HG03354 (cell line): ENCODE results near the gene FRRS1.
"Not testable (repeated sequence)": the region's sequence is repeated elsewhere in the genome, so short reads cannot be mapped to it uniquely, and the experiment has no call there.

ENCODE experiments used
- ATAC-seq: cut with Tn5 transposase; IDR thresholded peaks from one replicate; pipeline ENCODE4 v1.9.1; 2021; ENCODE audit warnings: mild to moderate bottlenecking; ENCODE audit not compliant: unreplicated experiment, poor library complexity, severe bottlenecking

FRRS1 gene

DNA sequence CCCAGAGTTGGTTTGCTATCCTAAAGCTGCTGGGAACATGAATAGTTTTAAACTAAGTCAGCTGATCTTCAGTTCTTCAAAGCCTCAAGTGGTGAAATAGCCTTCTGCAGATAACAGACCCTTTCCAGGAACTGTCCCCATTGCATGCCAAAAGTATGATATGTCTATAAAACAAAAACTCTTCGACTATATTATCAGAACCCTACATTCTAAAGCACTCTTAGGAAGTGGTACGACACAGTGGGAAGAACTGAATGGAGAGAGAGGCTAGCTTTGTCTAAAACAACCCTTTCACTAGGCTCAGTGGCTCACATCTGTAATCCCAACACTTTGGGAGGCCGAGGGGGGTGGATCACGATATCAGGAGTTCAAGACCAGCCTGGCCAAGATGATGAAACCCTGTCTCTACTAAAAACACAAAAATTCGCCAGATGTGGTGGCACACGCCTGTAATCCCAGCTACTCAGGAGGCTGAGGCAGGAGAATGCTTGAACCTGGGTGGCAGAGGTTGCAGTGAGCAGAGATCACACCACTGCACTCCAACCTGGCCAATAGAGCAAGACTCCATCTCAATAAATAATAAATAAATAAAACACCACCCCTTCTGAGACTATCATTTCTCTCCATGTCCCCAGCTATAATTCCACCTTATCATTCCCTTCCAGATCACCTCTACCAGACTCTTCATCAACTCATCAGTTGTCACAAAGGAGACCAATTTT, 2.2 kb upstream of the FRRS1 start:
- no peak for ATAC-seq

DNA sequence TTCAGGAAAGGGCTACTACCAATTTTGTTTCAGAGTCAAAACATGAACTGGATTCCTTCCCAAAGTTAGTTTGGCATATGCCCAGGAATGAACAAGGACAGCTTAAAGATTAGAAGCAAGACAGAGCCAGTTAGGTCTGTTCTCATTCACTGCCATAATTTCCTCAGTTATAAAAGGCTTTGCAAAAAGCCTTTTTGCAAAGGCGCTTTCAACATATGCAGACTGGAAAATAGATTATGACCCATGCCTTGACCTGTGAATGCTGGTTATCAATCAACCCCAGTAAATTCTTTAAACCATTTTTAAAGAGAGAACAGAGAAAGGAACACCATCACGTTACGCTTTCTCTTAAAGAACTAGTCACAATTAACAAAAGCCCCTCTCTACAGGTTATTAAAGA, 1.7 kb upstream of the FRRS1 start:
- ATAC-seq = no peak

DNA sequence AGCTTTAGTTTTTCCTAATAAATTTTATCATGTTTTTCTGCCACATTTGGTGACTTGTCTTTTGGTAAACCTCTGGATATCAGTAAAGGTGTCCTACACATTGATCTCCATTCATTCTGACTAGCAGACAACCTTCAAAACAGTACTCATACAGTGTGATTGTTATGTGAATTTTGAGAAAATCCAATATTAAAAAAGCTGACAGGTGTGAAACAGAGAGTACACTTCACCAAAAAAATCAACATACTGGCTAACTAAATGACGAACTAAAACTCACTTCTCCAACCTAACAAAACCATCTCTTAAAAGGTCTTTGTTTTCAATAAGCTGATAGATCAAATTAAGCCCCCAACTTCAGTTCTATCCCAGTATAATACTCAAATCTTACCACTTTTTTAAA, 1.5 kb downstream of the FRRS1 start:
- ATAC-seq = no peak

DNA sequence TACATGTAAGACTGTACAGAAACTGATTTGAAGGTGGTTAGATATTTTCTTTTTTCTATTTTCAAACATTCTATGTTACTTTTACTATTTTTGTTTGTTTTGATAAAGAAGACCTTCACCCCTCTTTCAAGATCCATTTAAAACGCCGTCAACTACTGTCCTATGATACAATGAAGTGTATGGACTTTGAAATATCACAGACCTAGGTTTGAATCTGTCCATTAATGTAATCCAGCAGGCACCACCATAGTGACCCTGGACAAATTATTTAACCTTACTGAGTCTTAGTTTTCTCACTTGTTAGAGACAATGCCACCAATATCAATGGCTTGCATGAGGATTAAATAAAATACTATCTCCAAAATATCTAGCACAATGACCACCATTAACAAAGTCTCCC, 2.0 kb downstream of the FRRS1 start:
- ATAC-seq = no peak

DNA sequence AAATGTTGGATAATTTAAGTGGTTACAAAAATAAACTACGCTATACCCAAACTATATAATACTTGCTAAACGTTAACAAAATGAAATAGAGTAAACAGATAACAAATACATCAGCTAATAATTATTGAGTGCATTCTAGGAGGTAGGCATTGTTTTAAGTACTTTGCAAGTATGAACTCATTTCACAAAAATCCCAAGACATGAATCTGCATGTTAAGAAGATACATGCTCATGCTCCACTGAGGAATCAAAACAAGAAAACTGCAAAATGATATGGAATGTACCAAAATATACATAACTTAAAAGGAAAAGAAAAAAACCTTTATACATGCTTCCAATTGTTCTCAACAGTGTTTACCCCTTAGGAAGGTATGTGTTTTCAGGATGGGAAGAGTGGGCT, 2.5 kb downstream of the FRRS1 start:
- no peak for ATAC-seq

DNA sequence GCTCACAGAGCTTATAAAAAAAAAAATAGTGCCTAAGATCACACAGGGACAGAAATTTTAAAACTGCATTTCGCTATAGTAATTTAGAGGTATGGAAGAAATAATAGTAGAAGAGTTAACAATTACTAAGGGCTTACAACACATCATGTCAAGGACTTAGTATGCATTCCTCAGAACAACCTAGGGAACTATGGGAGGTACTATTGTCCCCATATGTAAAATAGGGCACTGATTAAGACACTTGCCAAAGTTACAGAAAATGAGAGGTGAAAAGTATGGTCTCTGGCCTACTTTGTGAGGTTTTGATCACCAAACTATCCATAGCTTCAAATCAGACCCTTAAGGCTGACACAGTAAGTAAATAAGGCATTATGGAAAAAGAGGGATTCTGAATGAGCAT, 4.7 kb downstream of the FRRS1 start:
- no peak for ATAC-seq

DNA sequence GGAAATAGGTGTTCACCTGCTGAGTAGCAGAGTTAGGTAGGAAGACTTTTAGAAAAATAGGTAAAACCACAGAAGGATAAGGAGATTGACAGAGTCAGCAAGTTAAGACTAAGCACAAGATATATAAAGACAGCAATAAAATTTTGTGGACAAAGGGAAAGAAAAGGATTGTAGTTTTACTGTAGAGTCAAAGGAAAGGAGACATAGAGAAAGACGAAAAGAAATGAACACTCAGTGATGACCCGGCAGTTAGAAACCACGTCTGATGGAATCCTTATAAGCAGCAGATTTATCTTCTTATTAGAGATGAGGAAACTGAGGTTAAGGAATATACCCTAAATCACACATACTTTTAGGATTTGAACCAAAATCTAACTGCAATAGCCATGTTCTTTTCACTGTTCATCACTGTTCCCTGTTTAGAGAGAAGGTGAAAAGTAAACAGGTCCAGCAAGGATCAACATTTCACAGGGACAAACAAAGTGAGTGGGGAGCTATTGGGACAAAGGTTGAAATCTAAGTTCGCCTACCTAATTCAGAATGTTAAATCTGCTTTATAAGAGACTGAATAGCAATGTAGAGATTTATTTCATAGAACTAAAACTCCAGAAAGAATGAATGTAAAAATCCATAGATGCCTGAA, 6.8 kb downstream of the FRRS1 start:
- no peak for ATAC-seq

DNA sequence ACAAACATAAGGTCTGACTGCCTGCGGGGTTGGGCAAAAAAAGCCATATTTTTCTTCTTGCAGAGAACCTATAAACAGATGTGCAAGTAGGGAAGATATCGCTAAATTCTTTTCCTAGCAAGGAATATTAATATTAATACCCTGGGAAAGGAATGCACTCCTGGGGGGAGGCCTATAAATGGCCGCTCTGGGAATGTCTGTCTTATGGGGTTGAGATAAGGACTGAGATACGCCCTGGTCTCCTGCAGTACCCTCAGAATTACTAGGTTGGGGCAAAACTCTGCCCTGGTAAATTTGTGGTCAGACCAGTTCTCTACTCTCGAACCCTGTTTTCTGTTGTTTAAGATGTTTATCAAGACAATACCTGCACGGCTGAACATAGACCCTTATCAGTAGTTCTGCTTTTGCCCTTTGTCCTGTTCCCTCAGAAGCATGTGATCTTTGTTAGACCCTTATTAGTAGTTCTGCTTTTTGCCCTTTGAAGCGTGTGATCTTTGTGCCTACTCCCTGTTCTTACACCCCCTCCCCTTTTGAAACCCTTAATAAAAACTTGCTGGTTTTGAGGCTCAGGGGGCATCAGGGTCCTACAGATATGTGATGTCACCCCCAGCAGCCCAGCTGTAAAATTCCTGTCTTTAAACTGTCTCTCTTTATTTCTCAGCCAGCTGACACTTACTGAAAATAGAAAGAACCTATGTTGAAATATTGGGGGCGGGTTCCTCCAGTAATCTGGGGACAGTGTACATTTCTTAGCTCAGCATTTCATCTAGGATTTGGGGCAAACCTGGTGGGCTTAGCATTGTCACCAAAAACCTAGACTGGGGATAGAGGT, 7.5 kb downstream of the FRRS1 start:
- ATAC-seq = not testable (repeated sequence)

DNA sequence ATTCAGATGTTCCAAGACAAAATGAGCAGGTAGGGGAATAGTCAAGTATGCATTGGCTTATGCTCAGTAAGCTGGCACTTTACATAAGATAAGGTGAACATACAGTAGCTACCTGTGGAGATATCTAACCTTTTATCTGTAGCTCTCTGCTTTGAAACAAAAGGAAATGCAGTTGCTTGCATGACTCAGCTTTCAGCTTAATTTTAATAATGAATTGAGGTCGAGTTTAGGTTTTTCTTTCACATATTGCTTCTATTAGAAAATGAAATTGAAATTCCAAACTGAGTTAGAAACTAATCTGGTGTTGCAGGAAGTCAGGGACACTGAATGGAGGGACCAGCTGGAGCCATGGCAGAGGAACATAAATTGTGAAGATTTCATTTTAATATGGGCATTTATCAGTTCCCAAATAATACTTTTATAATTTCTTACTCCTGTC, 8.3 kb downstream of the FRRS1 start:
- ATAC-seq = peak; percentile 81

DNA sequence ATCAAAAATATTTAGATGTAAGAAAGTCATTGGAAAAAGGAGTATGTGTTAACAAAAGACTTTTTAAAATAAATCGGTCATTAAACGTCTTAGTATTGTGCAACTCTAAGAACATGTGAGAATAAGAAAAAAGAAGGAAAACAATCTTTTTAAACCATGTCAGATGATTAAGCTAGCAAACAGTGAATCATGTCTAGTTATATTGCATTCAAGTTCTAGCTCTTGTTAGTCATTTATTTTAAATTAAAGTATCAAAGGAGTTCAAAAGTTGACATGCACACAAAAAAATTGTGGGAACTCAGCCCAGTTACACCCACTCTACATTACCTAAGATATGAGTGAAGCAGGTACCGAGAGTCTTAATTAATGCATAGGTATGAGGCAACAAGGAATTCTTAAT, 9.8 kb downstream of the FRRS1 start:
- no peak for ATAC-seq

DNA sequence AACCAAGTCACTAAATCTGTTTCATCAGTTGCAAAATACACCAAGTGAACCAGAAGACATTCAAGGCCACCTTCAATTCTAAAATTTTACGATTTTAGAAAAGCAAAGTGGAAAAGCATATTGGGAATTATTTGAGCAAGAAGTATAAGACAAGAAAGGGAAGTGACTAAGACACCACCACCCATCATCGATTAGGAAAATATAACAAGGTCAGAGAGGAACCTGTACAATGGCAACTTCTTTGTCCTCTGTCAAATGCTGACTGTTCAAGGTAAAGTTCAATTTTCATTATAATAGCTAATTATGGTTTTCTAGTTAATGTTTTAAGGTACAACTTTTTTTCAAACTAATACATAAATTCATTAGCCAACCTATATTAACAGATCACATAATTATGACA, 10.8 kb downstream of the FRRS1 start:
- no peak for ATAC-seq

DNA sequence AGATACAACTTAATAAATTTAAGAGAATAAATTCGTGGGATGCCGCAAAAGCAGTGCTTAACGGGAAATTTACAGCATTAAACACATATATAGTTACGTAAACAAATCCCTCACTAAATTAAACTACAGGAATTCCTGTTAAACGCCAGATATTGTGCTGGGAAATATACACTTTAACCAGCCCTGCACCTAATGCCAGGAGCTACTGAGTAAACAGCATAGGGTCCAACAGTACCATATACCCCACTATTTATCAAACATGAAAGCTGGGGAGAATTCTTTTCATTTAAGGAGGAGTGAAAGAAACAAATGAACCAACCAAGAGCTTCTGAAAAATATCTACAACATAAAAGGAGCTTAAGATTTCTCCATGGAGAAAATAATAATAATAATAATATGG, 11.7 kb downstream of the FRRS1 start:
- no peak for ATAC-seq

DNA sequence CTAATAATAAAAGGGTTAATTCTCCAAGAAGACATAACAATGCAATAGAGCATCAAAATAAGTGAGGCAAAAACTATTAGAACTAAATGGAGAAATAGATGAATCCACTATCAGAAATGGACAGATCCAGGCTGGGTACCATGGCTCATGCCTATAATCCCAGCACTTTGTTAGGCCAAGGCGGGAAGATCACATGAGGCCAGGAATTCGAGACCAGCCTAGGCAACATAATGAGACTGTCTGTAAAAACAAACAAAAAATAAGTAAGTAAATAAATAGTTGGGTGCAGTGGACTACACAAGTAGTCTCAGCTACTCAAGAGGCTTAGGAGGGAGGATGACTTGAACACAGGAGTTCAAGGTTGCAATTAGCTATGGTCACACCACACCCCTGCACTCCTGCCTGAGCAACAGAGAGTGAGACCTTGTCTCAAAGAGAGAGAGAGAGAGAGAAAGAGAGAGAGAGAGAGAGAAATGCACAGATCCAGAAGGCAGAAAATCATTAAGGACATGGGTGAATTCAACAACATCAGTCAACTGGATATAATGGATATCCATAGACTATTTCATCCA, 12.3 kb downstream of the FRRS1 start:
- no peak for ATAC-seq

DNA sequence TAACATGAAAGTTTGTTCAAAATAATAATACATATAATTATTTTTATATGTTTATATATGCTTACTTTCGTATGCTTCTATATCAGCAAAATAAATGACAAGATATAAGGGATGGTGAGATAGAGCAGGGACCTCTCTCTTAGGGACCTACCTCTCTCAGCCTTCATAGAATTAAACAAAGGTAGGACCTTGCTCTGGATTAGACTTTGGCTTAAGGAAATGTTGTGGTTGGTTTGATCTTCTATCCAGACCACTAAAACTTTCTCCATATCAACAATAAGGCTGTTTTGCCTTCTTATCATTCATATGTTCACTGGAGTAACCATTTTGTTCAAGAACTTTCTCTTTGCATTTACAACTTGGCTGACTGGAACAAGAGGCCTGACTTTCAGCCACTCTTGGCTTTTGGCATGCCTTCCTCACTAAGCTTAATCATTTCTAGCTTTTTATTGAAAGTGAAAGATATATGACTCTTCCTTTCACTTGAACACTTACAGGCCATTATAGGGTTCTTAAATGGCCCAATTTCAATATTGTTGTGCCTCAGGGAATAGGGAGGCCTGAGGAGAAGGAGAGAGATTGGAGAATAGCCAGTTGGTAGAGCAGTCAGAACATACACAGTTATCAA, 14.4 kb downstream of the FRRS1 start:
- ATAC-seq = peak; percentile 85

DNA sequence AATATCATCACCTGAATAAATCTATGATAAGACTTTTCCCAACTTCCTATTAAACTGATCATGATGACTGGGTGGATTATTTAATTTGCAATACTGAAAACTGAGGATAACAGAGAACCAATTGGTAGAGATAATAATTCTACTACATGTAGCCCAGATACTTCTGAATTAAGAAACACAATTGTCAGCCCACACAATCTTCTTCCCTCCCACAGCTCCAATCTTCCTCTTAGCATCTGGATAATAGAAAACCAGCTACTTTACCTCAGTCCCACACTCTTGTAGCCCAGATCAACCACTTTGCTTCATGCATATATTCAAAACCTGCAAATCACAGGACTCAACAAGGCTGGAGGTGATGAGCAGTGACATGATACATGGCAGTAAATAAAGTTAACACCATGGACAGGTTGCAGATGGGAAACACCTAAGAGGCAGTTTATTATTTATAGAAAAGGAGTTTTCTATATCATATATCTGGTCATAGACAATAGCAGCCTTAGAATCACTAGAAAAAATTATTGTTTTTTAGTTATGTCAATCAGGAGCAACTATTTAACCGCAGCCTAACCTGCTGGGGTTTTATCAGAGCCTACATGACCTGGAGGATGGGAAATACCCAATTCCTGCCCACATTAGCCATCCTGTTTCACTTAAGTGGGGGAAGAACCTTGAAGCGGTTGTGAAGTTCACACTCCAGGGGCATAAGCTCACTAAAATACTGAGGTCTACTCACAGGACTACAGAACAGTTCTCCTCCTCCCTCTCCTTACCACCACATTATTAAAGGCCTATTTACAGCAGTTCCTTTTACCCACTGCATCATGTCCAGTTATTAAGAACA, 16.7 kb downstream of the FRRS1 start:
- ATAC-seq = peak; percentile 83

DNA sequence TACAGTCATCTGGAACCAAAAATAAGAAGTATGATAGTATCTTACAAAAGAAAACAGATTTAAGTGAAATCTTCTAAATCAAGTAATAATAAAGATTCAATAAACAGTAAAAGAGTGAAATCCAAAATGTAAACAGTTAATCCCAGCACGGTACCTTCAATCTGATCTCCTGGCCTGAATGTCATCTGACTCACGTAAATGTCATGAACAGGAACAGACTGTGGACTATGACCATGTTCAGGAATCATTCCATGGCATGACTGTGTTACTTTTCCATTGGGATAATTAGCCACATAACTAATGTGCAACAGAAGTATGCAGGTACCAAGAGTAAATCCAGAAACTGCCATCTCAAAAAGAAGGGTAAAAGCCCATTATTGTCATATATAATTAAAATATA, 18.0 kb downstream of the FRRS1 start:
- no peak for ATAC-seq

DNA sequence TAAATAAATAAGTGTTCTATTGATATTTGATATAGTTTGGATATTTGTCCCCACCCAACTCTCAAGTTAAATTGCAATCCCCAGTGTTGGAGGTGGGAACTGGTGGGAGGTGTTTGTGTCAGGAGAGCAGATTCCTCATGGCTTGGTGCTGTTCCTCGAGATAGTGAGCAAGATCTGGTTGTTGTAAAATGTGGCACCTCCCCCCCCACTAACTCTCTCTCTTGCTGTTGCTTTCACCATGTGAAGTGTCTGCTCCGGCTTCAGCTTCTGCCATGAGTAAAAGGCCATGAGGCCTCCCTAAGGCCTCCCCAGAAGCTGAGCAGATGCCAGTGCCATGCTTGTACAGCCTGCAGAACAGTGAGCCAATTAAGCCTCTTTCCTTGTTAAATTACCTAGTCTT, 20.8 kb downstream of the FRRS1 start:
- ATAC-seq = no peak

DNA sequence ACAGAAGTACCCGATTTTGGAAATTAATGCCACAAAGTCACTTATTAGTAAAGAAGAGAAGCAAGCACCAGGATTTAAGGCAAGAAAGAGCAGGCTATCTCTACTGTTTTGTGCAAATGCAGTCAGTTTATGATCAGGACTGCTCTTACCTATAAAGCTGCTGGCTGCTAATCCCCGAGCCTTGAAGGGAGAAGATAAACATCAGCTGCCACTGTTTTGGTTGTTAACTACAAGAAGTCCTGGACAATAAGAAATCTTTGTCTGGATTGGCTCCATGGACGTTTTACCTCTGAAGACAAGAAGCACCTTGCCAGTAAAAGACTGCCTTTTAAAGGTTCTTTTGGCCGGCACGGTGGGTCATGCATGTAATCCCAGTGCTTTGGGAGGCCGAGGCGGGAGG, 21.4 kb downstream of the FRRS1 start:
- ATAC-seq = no peak

DNA sequence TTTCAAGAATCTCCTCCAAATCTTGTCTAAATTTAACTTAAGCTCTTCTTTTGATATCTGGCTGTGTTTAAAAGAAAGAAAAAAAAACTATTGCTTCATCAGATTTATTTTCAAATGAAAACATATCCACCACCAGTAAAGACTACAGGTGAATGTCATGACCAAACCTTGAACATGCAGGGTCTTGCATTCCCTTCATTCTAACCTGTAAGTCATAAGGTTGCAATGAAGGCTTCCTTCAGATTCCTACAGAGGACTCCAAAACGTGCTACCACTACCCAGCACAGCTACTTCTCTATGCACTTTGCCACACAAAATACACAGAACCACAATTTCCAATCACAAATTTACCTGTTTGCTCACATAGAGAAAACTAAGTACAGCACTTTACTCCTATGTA, 26.3 kb downstream of the FRRS1 start:
- ATAC-seq = no peak
